Uterus (tissue), 4 donors: Measurements from ENCODE around the gene PCDHGB2. TPM values are rescaled to one million over a fixed set of nuclear protein-coding genes. Genes with fewer than 3 reads are reported as not detected.
"Not testable (repeated sequence)": the region's sequence is repeated elsewhere in the genome, so short reads cannot be mapped to it uniquely, and the experiment has no call there.

ENCODE experiments used
- DNase-seq, 2 donors: peaks; one replicate each; pipeline ENCODE4 v3.0.0-alpha.2; 2019 to 2020
- H3K27ac ChIP-seq, 2 donors: fragments of 200-600 bp; sonication (generic); 1 replicate in 1 of 2; 2 replicates in 1 of 2; pipeline ENCODE4 v1.5.1; 2016 to 2018
- H3K27me3 ChIP-seq, 2 donors: fragments of 200-600 bp; sonication (generic); one replicate each; pipeline ENCODE4 v1.5.1; 2018 to 2019; ENCODE audit warnings: control low read depth in 1 of 2
- H3K36me3 ChIP-seq, 2 donors: fragments of 200-600 bp; sonication (generic); one replicate each; pipeline ENCODE4 v1.5.1; 2019; ENCODE audit warnings: control low read depth in 1 of 2
- H3K4me1 ChIP-seq, 2 donors: fragments of 200-600 bp; sonication (generic); one replicate each; pipeline ENCODE4 v1.5.1; 2018 to 2019; ENCODE audit warnings: control low read depth in 1 of 2
- H3K4me3 ChIP-seq, 2 donors: fragments of 200-600 bp; sonication (generic); 1 replicate in 1 of 2; 2 replicates in 1 of 2; pipeline ENCODE4 v1.5.1; 2018 to 2019; ENCODE audit warnings: mild to moderate bottlenecking in 1 of 2
- H3K9me3 ChIP-seq, 2 donors: fragments of 200-600 bp; sonication (generic); one replicate each; pipeline ENCODE4 v1.5.1; 2019; ENCODE audit warnings: control low read depth in 1 of 2
- POLR2A ChIP-seq, 2 donors: fragments of 450-650 bp; IDR thresholded peaks; one replicate each; pipeline ENCODE4 v1.6.1; 2016; ENCODE audit warnings: antibody characterized with exemption in 2 of 2, mild to moderate bottlenecking in 1 of 2, moderate library complexity in 1 of 2
- intact Hi-C: fragments of 100-400 bp; cut with DNase I; formaldehyde crosslinking; loops from one replicate; pipeline ENCODE4 v1.15.1; 2023; ENCODE audit warnings: low total_unique reads
- total RNA-seq, 4 donors: library from RNA; depleted of rRNA in 3 of 4; stranded (reverse); fragments of >200 nt in 3 of 4; gene quantifications; one replicate each; pipeline versions ENCODE4 v1.1.0 to v1.2.4, GENCODE V29; 2014 to 2023
- TF ChIP-seq, protein P1 (sequence below), 4 experiments: fragments of 200-600 bp in 2 of 4; fragments of 450-650 bp in 2 of 4; sonication (generic) in 2 of 4; IDR thresholded peaks; one replicate each; pipeline ENCODE4 v1.5.1; 2016 to 2019; ENCODE audit warnings: antibody characterized with exemption in 4 of 4, mild to moderate bottlenecking in 2 of 4, moderate library complexity in 1 of 4
- donor health status: DM: yes; HTN: yes; CAD: no.

Gene PCDHGB2
- total RNA-seq, 4 donors from 2014 or later, result 0.59 to 17.9 (median 8.7) TPM

DNA sequence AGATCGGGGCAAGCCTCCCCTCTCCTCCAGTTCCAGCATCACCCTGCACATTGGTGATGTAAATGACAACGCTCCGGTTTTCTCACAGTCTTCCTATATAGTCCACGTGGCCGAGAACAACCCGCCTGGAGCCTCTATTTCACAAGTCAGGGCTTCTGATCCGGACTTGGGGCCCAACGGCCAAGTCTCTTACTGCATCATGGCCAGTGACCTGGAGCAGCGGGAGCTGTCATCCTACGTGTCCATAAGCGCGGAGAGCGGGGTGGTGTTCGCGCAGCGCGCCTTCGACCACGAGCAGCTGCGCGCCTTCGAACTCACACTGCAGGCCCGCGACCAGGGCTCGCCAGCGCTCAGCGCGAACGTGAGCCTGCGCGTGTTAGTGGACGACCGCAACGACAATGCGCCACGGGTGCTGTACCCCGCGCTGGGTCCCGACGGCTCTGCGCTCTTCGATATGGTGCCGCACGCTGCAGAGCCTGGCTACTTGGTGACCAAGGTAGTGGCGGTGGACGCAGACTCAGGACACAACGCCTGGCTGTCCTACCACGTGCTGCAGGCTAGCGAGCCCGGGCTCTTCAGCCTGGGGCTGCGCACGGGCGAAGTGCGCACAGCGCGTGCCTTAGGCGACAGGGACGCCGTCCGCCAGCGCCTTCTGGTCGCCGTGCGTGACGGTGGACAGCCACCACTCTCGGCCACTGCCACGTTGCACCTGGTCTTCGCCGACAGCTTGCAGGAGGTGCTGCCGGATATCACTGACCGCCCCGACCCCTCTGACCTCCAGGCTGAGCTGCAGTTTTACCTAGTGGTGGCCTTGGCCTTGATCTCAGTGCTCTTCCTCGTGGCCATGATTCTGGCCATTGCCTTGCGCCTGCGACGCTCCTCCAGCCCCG lies 29.6 kb downstream of the PCDHGB2 start:
- no peaks in the 10 kb centered on the region for H3K4me1 ChIP-seq
- TF ChIP-seq, protein P1, sequence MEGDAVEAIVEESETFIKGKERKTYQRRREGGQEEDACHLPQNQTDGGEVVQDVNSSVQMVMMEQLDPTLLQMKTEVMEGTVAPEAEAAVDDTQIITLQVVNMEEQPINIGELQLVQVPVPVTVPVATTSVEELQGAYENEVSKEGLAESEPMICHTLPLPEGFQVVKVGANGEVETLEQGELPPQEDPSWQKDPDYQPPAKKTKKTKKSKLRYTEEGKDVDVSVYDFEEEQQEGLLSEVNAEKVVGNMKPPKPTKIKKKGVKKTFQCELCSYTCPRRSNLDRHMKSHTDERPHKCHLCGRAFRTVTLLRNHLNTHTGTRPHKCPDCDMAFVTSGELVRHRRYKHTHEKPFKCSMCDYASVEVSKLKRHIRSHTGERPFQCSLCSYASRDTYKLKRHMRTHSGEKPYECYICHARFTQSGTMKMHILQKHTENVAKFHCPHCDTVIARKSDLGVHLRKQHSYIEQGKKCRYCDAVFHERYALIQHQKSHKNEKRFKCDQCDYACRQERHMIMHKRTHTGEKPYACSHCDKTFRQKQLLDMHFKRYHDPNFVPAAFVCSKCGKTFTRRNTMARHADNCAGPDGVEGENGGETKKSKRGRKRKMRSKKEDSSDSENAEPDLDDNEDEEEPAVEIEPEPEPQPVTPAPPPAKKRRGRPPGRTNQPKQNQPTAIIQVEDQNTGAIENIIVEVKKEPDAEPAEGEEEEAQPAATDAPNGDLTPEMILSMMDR (IDR thresholded peaks at IDR 0.05), result no peak
- no peak for TF ChIP-seq POLR2A (IDR thresholded peaks at IDR 0.05)
- intact Hi-C loops, result no loop called here
- H3K4me3 ChIP-seq, result no peak overlapping the region
- no peak for DNase-seq
- H3K27ac ChIP-seq, result no peak overlapping the region
- H3K36me3 ChIP-seq, result no peaks in the 10 kb centered on the region
- no peaks in the 10 kb centered on the region for H3K27me3 ChIP-seq
- H3K9me3 ChIP-seq, result peaks cover 0 to 86% of the 10 kb centered on the region in 2 donors

- Histone ChIP-seq H3K27ac (no peak within 1 kb of the TSS), H3K9me3 (peaks cover 0 to 82% of the 10 kb centered on the region in 2 donors), H3K4me1 (no peaks in the 10 kb centered on the region), H3K27me3 (no peaks in the 10 kb centered on the region), H3K36me3 (no peaks in the 10 kb centered on the region), H3K4me3 (no peak within 1 kb of the TSS)
- TF ChIP-seq POLR2A (IDR thresholded peaks at IDR 0.05), result no peak
- TF ChIP-seq, protein P1 (IDR thresholded peaks at IDR 0.05), result no peak
- no peak for DNase-seq
- intact Hi-C loops, result no loop called here
These were observed 32.8 kb downstream of the PCDHGB2 start, which contains the start of gene PCDHGA8 for GRCh38 chr5:141392429-141393198. TSS of gene PCDHGA8 (plus strand) at chr5:141392633. CDS start at chr5:141392814, 181 bp downstream.

DNA sequence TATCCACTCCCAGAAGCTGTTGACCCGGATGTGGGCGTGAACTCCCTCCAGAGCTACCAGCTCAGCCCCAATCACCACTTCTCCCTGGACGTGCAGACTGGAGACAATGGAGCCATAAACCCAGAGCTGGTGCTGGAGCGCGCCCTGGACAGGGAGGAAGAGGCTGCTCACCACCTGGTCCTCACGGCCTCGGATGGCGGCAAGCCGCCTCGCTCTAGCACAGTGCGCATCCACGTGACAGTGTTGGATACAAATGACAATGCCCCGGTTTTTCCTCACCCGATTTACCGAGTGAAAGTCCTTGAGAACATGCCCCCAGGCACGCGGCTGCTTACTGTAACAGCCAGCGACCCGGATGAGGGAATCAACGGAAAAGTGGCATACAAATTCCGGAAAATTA lies 33.5 kb downstream of the PCDHGB2 start:
- Histone ChIP-seq H3K27me3 (no peaks in the 10 kb centered on the region), H3K4me3 (no peak overlapping the region), H3K27ac (no peak overlapping the region), H3K36me3 (no peaks in the 10 kb centered on the region), H3K4me1 (no peaks in the 10 kb centered on the region), H3K9me3 (peaks cover 0 to 84% of the 10 kb centered on the region in 2 donors)
- no peak for TF ChIP-seq POLR2A (IDR thresholded peaks at IDR 0.05)
- TF ChIP-seq, protein P1 (IDR thresholded peaks at IDR 0.05), result no peak
- intact Hi-C loops, result no loop called here
- DNase-seq, result no peak

DNA sequence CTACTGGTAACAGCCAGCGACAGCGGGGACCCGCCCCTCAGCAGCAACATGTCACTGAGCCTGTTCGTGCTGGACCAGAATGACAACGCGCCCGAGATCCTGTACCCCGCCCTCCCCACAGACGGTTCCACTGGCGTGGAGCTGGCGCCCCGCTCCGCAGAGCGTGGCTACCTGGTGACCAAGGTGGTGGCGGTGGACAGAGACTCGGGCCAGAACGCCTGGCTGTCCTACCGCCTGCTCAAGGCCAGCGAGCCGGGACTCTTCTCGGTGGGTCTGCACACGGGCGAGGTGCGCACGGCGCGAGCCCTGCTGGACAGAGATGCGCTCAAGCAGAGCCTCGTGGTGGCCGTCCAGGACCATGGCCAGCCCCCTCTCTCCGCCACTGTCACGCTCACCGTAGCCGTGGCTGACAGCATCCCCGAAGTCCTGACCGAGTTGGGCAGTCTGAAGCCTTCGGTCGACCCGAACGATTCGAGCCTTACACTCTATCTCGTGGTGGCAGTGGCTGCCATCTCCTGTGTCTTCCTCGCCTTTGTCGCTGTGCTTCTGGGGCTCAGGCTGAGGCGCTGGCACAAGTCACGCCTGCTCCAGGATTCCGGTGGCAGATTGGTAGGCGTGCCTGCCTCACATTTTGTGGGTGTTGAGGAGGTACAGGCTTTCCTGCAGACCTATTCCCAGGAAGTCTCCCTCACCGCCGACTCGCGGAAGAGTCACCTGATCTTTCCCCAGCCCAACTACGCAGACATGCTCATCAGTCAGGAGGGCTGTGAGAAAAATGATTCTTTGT lies 34.8 kb downstream of the PCDHGB2 start:
- H3K4me3 ChIP-seq, DNase-seq, H3K4me1 ChIP-seq, H3K27me3 ChIP-seq, H3K27ac ChIP-seq, intact Hi-C loops, H3K36me3 ChIP-seq: not testable (repeated sequence)
- H3K9me3 ChIP-seq, result peaks cover 0 to 81% of the 10 kb centered on the region in 2 donors
